Karpas-422 (cell line): ENCODE results near the gene IPP. TPM values are rescaled to one million over a fixed set of nuclear protein-coding genes. Genes with fewer than 3 reads are reported as not detected.

Source experiments
- DNase-seq: peaks from one replicate; pipeline ENCODE4 v3.0.0-alpha.2; 2015
- H2AFZ ChIP-seq: fragments of 200-600 bp; sonication (generic); 2 replicates; pipeline ENCODE4 v1.6.1; 2014; ENCODE audit warnings: antibody characterized with exemption, low read length, mixed read lengths
- H3K27ac ChIP-seq: fragments of 200-600 bp; sonication (generic); 2 replicates; pipeline ENCODE4 v1.5.1; 2014; ENCODE audit warnings: mild to moderate bottlenecking, low read length, moderate library complexity
- H3K27me3 ChIP-seq: fragments of 200-600 bp; sonication (generic); 2 replicates; pipeline ENCODE4 v1.6.1; 2014; ENCODE audit warnings: low read length, mixed read lengths
- H3K36me3 ChIP-seq: fragments of 200-600 bp; sonication (generic); 2 replicates; pipeline ENCODE4 v1.6.1; 2014; ENCODE audit warnings: low read length, mixed read lengths; ENCODE audit not compliant: insufficient read depth
- H3K4me1 ChIP-seq: fragments of 200-600 bp; sonication (generic); 2 replicates; pipeline ENCODE4 v1.6.1; 2014; ENCODE audit warnings: mild to moderate bottlenecking, low read length, mixed read lengths
- H3K4me2 ChIP-seq: fragments of 200-600 bp; sonication (generic); 2 replicates; pipeline ENCODE4 v1.6.1; 2014; ENCODE audit warnings: low read length, low read depth, mild to moderate bottlenecking; ENCODE audit not compliant: poor library complexity, severe bottlenecking
- H3K4me3 ChIP-seq: fragments of 200-600 bp; sonication (generic); 2 replicates; pipeline ENCODE4 v1.5.1; 2014; ENCODE audit warnings: mild to moderate bottlenecking, antibody characterized with exemption, low read length, mixed read lengths
- H3K79me2 ChIP-seq: fragments of 200-600 bp; sonication (generic); 2 replicates; pipeline ENCODE4 v1.6.1; 2014; ENCODE audit warnings: mild to moderate bottlenecking, low read length, mixed read lengths
- H3K9ac ChIP-seq: fragments of 200-600 bp; sonication (generic); 2 replicates; pipeline ENCODE4 v1.6.0; 2014; ENCODE audit warnings: low read length
- H3K9me2 ChIP-seq: fragments of 200-600 bp; sonication (generic), shearing (Covaris generic); replicated peaks from 2 replicates; pipeline ENCODE4 v1.6.0; 2014; ENCODE audit warnings: mild to moderate bottlenecking, low read length, moderate library complexity; ENCODE audit not compliant: insufficient read depth
- H3K9me3 ChIP-seq: fragments of 300-700, 200-600 bp; sonication (generic); 2 replicates; pipeline ENCODE4 v1.6.1; 2014; ENCODE audit warnings: low read length, mixed read lengths
- H4K20me1 ChIP-seq: fragments of 200-600 bp; sonication (generic); 2 replicates; pipeline ENCODE4 v1.6.1; 2014; ENCODE audit warnings: mild to moderate bottlenecking, antibody characterized with exemption, low read length, low read depth; ENCODE audit not compliant: insufficient read depth
- total RNA-seq: library from RNA; depleted of rRNA; stranded (reverse); fragments of >200 nt; shearing (Covaris generic); gene quantifications from 2 replicates; pipeline ENCODE4 v1.2.3, GENCODE V29; 2014; ENCODE audit warnings: low replicate concordance; rRNA removed

Gene IPP
- total RNA-seq: 5.3 and 8.2 TPM in 2 replicates

DNA sequence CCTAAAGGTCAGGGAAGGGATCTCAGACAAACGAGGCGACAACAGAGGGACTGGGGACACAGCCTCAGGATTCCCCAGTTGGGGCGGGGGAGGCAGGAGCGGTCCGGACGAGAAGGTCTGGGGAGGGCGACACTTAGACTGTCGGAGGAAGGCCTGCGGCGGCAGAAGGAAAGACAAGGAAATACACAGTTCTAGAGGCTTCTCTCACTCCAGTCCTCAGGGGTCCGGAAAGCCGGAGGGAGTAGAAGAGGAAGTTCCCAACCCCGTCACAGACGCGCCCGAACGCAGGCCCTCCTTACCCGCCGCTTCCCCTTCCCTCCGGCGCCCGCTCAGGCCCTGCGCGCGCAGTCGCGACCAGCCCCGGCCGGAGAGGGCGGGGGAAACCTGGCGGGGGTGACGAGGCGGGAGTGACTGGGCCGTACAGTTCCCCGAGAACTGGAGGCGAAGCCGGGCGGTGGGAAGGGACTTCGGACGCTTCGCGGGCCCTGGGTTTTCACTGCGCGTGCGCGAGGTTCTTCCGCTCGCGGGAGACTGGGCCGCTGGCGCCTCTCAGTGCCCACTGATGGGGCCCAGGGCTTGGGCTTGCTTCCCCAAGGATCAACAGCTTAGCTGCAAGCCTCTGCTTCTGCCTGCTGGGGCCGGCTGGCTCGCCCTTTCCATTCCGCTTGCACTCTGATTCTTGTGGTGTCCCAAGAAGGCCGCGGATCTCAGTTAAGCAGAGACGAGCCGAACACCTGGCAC lies at the start of gene IPP:
Gene IPP, minus strand, starts transcription at position 356 of the 741 bp plus-strand sequence. CDS start 4,242 bp downstream, outside the sequence.
- Histone ChIP-seq H3K79me2 (peaks cover 5% of the 10 kb centered on the region), H3K36me3 (no peaks in the 10 kb centered on the region), H2AFZ (peak within 1 kb of the TSS; percentile 97), H3K27me3 (no peaks in the 10 kb centered on the region), H3K9me2 (no peaks in the 10 kb centered on the region), H3K9ac (peak within 1 kb of the TSS; percentile 97), H3K4me1 (peaks cover 29% of the 10 kb centered on the region), H4K20me1 (no peaks in the 10 kb centered on the region), H3K4me2 (peak within 1 kb of the TSS; percentile 96), H3K4me3 (peak within 1 kb of the TSS; percentile 92), H3K27ac (peak within 1 kb of the TSS; percentile 88), H3K9me3 (no peaks in the 10 kb centered on the region)
- peak; percentile 99 for DNase-seq

DNA sequence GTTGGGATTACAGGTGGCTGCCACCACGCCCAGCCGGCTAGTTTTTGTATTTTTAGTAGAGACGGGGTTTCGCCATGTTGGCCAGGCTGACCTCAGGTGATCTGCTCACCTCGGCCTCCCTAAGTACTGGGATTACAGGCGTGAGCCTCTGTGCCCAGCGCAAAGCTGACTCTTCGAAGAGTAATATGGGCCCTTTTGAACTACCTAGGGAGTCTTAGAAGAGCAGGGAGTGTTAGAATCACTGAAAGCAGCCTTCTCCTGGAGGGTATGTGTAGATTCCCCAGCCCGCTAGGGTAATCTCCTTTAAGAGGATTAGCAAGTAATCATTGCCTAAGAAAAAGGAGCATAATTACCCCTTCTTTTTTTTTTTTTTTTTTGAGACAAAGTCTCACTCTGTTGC lies 46.5 kb upstream of the IPP start:
- no peak for DNase-seq
- no peaks in the 10 kb centered on the region for H3K27me3 ChIP-seq
- no peak overlapping the region for H3K9ac ChIP-seq
- H3K27ac ChIP-seq: no peak overlapping the region
- H3K9me2 ChIP-seq: no peaks in the 10 kb centered on the region
- H4K20me1 ChIP-seq: no peaks in the 10 kb centered on the region
- no peaks in the 10 kb centered on the region for H3K36me3 ChIP-seq
- no peaks in the 10 kb centered on the region for H3K79me2 ChIP-seq
- H3K4me2 ChIP-seq: no peak overlapping the region
- H3K4me1 ChIP-seq: peaks cover 20% of the 10 kb centered on the region
- H3K9me3 ChIP-seq: no peaks in the 10 kb centered on the region
- no peak overlapping the region for H3K4me3 ChIP-seq
- no peak overlapping the region for H2AFZ ChIP-seq

DNA sequence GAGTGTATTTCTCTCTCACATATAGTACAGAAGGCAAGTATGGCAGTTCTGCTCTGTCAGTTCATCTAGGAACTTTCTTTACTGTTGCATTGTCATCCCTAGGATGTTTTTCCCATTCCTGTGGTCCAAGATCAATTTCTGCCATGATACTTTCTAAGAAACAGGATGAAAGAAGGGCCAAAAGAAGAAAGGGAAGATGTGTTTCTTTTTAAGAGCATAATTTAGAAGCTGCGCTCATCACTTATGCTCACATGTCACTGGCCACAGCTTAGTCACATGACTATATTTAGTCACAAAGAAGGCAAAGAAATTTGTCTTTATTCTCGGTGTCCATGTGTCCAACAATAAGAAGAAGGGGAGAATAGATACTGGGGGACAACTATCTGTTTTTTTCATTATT lies 45.9 kb upstream of the IPP start:
- peak overlapping the region; percentile 47; the same call in 1 of the 2 replicates for H2AFZ ChIP-seq
- peak; percentile 49 for DNase-seq
- peaks cover 24% of the 10 kb centered on the region for H3K4me1 ChIP-seq
- H3K4me3 ChIP-seq: no peak overlapping the region
- no peaks in the 10 kb centered on the region for H3K79me2 ChIP-seq
- no peak overlapping the region for H3K9ac ChIP-seq
- no peaks in the 10 kb centered on the region for H3K9me2 ChIP-seq
- H3K36me3 ChIP-seq: no peaks in the 10 kb centered on the region
- H3K9me3 ChIP-seq: no peaks in the 10 kb centered on the region
- H3K27ac ChIP-seq: no peak overlapping the region
- H3K27me3 ChIP-seq: no peaks in the 10 kb centered on the region
- no peak overlapping the region for H3K4me2 ChIP-seq
- no peaks in the 10 kb centered on the region for H4K20me1 ChIP-seq

DNA sequence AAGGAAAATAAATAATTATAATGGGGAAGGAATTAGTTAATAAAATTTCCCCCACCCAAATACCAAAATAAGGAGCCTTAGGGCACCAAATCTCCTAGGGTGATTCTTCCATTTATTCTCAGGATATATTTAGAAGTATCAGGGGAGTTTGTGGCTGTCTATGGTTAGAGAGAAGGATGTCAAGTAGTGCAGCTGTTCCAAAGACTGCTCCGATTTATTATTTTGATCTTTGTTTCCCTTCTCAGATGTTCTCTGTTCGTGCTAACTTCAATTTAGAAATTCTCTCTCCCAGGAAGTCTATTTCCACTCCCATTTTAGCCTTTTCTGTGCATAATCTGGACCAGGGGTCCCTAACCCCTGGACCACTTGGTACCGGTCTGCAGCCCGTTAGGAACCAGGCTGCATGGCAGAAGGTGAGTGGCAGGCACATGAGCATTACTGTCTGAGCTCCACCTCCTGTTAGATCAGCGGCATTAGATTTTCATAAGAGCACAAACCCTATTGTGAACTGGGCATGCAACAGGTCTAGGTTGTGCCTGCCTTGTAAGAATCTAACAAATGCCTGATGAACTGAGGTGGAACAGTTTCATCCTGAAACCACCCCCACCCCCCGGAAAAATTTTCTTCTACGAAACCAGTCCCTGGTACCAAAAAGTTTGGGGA lies 43.6 kb upstream of the IPP start:
- Histone ChIP-seq H4K20me1 (no peaks in the 10 kb centered on the region), H3K27me3 (no peaks in the 10 kb centered on the region), H3K4me3 (peak overlapping the region; percentile 61), H3K27ac (no peak overlapping the region), H3K9me3 (no peaks in the 10 kb centered on the region), H3K79me2 (no peaks in the 10 kb centered on the region), H3K4me1 (peaks cover 29% of the 10 kb centered on the region), H3K9ac (peak overlapping the region; percentile 64), H3K4me2 (peak overlapping the region; percentile 80), H3K36me3 (no peaks in the 10 kb centered on the region), H3K9me2 (no peaks in the 10 kb centered on the region), H2AFZ (peak overlapping the region; percentile 95)
- peak; percentile 82 for DNase-seq

DNA sequence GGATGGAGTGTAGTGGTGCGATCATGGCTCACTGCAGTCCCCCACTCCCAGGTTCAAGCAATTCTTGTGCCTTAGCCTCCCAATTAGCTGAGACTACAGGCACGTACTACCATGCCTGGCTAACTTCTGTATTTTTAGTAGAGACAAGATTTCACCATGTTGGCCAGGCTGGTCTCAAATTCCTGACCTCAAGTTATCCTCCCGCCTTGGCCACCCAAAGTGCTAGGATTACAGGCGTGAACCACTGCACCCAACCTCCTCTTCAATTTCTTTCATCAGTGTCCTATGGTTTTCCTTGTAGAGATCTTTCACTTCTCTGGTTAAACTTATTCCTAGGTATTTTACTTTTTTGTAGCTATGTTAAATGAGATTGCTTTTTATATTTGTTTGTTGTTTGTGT lies 42.3 kb upstream of the IPP start:
- Histone ChIP-seq H2AFZ (no peak overlapping the region; the same call in 1 of the 2 replicates), H3K27me3 (no peaks in the 10 kb centered on the region)

DNA sequence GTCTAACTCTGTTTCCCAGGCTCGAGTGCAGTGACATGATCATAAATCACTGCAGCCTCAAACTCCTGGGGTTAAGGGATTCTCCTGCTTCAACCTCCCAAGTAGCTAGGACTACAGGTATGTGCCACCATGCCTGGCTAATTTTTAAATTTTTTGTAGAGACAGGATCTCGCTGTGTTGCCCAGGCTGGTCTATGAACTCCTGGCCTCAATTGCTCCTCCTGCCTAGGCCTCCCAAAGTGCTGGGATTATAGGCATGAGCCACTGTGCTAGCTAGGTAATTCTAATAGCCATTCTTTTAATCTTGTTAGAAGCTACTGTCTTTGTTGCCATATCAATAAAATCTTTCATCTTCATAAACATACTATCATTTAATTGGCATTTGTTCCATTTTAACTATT lies 39.1 kb upstream of the IPP start:
- no peaks in the 10 kb centered on the region for H4K20me1 ChIP-seq
- no peak overlapping the region for H3K9ac ChIP-seq
- DNase-seq: no peak
- H3K4me2 ChIP-seq: no peak overlapping the region
- H3K36me3 ChIP-seq: no peaks in the 10 kb centered on the region
- H3K9me2 ChIP-seq: no peaks in the 10 kb centered on the region
- no peak overlapping the region for H2AFZ ChIP-seq
- no peaks in the 10 kb centered on the region for H3K9me3 ChIP-seq
- H3K27me3 ChIP-seq: no peaks in the 10 kb centered on the region
- no peaks in the 10 kb centered on the region for H3K79me2 ChIP-seq
- H3K4me1 ChIP-seq: peaks cover 25% of the 10 kb centered on the region
- H3K27ac ChIP-seq: no peak overlapping the region
- no peak overlapping the region for H3K4me3 ChIP-seq

More for the DNA sequence above, 42.3 kb upstream of the IPP start:
- H3K9ac ChIP-seq: no peak overlapping the region
- H3K9me2 ChIP-seq: no peaks in the 10 kb centered on the region
- H3K4me3 ChIP-seq: no peak overlapping the region
- no peaks in the 10 kb centered on the region for H3K9me3 ChIP-seq
- no peak for DNase-seq
- H3K4me1 ChIP-seq: peaks cover 29% of the 10 kb centered on the region
- no peaks in the 10 kb centered on the region for H3K36me3 ChIP-seq
- H4K20me1 ChIP-seq: no peaks in the 10 kb centered on the region
- H3K4me2 ChIP-seq: no peak overlapping the region
- no peaks in the 10 kb centered on the region for H3K79me2 ChIP-seq
- H3K27ac ChIP-seq: no peak overlapping the region

DNA sequence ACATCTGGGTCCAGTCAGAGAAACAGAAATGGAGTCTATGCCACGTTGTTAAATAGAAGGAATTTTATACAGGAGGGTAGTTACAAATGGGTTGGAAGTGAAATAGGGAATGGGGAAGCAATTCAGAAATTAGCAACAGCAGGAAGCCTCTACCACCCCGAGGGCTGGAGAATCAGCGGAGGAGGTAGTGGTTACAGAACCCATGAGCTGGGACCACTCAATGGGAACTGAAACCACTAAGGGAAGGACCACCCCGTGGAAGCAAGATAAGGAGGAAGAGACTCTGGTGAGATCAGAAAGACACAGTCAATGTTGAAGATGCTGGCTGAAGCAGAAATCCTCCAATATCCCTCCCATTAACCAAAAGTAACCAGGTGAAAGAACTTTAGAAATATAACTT lies 37.5 kb upstream of the IPP start:
- Histone ChIP-seq H3K36me3 (no peaks in the 10 kb centered on the region), H4K20me1 (no peaks in the 10 kb centered on the region), H3K4me3 (no peak overlapping the region), H3K9me3 (no peaks in the 10 kb centered on the region), H3K9me2 (no peaks in the 10 kb centered on the region), H2AFZ (no peak overlapping the region), H3K9ac (no peak overlapping the region), H3K4me1 (peaks cover 13% of the 10 kb centered on the region), H3K79me2 (no peaks in the 10 kb centered on the region), H3K27ac (no peak overlapping the region), H3K27me3 (no peaks in the 10 kb centered on the region), H3K4me2 (no peak overlapping the region)
- no peak for DNase-seq

DNA sequence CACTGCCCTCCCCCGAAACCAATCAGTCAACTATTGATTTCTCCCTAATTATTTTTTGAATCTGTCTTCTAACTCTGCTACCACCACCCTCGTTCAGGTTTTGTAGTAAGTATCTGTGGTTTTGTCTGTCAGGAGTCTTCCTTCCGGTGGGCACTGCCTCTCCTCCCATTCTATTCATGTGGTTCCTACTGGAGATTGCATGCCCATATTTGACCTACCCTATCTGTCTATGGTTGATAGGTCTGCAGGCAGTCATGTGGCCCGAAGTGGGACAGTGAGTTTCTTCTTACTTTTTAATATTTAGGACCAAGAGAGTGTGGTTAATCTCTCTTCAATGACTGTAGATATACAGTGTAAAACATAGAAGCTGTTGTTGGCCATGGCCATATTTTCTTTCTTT lies 35.1 kb upstream of the IPP start:
- no peaks in the 10 kb centered on the region for H3K9me3 ChIP-seq
- DNase-seq: no peak
- H3K4me3 ChIP-seq: no peak overlapping the region
- no peak overlapping the region for H3K4me2 ChIP-seq
- H3K4me1 ChIP-seq: peaks cover 2% of the 10 kb centered on the region; the same call in 1 of the 2 replicates
- H3K79me2 ChIP-seq: no peaks in the 10 kb centered on the region
- no peaks in the 10 kb centered on the region for H3K36me3 ChIP-seq
- H3K9me2 ChIP-seq: no peaks in the 10 kb centered on the region
- H2AFZ ChIP-seq: peak overlapping the region; percentile 49; the same call in 1 of the 2 replicates
- no peak overlapping the region for H3K9ac ChIP-seq
- H4K20me1 ChIP-seq: no peaks in the 10 kb centered on the region
- H3K27ac ChIP-seq: no peak overlapping the region
- H3K27me3 ChIP-seq: no peaks in the 10 kb centered on the region
